GM13976 (cell line): ENCODE measurements around the gene SLC30A1.

Source experiments
- DNase-seq: peaks from one replicate; pipeline ENCODE4 v3.0.0; 2012; ENCODE audit warnings: low spot score
- in situ Hi-C: fragments of 300-500 bp; cut with MboI; formaldehyde crosslinking; loops from one replicate; pipeline ENCODE4 v1.12.0; 2022; ENCODE audit warnings: low sequenced_read_pairs, mixed read lengths, inconsistent platforms; ENCODE audit not compliant: unreplicated experiment
- TF ChIP-seq, protein P1 (sequence below): IDR thresholded peaks from 2 replicates; pipeline ENCODE4 v1.5.1; 2012; ENCODE audit warnings: borderline replicate concordance, mild to moderate bottlenecking; ENCODE audit not compliant: insufficient read depth; ENCODE audit errors: extremely low read depth, missing control alignments, control extremely low read depth

The SLC30A1 gene

DNA sequence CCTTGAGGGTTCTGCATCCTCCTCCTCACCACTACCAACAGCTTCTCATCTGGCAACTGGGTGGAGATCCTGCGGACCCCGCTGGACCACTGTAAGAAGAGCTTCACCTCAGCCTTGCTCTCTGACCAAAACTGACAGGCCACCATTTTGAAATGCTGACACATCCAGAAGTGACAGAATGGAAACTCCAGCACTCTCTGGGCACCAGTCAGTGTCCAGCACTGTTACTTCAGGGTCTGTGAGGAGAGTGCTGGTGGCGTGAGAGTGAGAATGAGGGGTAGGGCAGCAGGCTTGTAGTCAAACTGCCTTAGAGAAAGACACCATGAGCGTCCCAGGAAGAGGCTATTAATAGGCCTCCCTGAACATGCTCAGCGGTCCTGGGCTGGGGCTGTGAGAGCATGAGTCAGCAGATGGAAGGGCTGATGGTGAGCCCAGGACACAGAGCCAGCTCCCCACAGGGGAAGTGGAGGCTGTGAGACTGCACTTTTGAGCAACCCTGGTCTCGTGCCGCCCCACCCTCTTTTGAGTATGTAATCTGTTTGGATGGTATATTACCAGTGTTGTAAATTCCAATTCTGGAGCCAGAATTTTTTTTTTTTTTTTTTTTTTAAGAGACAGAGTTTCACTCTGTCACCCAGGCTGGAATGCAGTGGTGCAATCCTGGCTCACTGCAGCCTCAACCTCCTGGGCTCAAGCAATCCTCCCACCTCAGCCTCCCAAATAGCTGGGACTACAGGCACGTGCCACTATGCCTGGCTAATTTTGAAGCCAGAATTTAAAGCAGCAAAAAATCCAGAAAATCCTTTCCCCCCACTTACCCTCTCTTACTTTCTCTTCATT lies 34.4 kb upstream of the SLC30A1 start:
- in situ Hi-C loops, result no loop called here
- TF ChIP-seq, protein P1, sequence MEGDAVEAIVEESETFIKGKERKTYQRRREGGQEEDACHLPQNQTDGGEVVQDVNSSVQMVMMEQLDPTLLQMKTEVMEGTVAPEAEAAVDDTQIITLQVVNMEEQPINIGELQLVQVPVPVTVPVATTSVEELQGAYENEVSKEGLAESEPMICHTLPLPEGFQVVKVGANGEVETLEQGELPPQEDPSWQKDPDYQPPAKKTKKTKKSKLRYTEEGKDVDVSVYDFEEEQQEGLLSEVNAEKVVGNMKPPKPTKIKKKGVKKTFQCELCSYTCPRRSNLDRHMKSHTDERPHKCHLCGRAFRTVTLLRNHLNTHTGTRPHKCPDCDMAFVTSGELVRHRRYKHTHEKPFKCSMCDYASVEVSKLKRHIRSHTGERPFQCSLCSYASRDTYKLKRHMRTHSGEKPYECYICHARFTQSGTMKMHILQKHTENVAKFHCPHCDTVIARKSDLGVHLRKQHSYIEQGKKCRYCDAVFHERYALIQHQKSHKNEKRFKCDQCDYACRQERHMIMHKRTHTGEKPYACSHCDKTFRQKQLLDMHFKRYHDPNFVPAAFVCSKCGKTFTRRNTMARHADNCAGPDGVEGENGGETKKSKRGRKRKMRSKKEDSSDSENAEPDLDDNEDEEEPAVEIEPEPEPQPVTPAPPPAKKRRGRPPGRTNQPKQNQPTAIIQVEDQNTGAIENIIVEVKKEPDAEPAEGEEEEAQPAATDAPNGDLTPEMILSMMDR, result no peak
- DNase-seq, result no peak

DNA sequence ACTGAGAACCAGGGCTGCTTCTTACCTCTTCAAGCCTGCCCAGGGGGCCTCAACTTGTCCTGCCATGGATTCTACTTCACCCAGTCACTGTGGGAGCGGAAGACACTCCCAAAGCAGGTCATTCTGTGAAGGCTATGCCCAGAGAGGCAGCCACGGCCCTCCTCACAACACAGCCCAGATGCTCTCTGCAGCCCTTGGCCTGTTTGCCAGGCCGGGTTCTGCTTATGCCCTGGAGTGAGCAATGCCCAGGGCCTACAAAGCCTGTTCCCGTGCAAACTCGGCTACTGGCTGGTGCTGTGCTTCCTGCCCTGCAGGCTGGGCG lies 33.8 kb upstream of the SLC30A1 start:
- in situ Hi-C loops, result no loop called here
- DNase-seq, result no peak
- TF ChIP-seq, protein P1, result no peak

DNA sequence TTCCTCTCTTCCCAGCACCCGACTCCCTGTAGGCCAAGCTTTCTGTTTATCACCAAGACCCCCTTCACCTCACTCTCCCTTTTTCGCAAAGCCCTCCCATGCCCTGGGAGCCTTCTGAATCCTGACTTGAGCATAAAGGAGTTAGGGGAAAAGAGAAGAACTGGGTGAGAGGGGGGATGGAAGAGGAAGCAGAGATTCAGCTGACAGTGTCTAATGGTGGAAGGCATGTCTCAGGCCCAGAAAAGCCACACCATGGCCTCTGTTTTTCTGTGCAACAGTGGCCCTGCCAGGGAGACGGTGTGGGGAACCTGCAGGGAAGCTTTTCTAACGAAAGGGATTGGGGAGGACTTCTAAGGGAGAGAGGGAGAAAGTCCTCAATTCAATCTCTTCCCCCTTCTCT lies 32.9 kb upstream of the SLC30A1 start:
- TF ChIP-seq, protein P1, result no peak
- DNase-seq, result no peak
- in situ Hi-C loops, result no loop called here

DNA sequence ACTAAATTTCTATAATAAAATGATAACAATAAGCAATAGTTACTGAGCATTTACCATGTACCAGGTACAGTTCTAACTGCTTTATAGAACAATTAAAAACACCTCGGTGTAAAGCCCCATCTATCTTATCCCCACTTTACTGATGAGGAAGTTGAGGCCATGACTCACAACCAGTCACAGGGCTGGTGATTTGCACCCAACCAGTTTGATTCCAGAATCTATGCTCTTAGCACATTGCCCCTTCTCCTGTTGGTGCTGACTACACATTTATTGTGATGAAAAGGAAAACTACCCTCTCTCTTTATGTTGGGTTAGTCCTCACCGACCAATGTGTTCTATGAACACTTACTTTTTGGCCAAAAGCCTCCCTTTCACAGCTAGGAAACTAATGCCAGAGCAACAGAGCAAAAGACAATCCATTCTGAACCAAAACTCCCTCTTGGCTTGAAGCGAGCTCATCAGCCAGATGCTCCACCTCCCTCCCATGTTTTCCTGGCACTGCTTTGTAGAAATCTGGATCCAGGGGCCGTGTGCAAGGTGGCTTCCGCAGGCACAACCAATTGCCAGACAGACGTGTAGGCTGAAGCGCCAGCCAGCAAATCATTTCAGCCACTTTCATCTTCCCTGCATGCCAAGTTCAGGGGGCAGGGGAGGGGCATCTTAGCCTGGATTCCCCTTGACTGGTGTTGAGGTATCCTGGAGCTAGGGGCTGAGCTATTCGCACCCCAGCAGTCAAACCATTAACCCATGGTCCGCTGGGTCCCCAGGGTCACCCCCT lies 32.0 kb upstream of the SLC30A1 start:
- TF ChIP-seq, protein P1, result no peak
- in situ Hi-C loops, result no loop called here
- no peak for DNase-seq

DNA sequence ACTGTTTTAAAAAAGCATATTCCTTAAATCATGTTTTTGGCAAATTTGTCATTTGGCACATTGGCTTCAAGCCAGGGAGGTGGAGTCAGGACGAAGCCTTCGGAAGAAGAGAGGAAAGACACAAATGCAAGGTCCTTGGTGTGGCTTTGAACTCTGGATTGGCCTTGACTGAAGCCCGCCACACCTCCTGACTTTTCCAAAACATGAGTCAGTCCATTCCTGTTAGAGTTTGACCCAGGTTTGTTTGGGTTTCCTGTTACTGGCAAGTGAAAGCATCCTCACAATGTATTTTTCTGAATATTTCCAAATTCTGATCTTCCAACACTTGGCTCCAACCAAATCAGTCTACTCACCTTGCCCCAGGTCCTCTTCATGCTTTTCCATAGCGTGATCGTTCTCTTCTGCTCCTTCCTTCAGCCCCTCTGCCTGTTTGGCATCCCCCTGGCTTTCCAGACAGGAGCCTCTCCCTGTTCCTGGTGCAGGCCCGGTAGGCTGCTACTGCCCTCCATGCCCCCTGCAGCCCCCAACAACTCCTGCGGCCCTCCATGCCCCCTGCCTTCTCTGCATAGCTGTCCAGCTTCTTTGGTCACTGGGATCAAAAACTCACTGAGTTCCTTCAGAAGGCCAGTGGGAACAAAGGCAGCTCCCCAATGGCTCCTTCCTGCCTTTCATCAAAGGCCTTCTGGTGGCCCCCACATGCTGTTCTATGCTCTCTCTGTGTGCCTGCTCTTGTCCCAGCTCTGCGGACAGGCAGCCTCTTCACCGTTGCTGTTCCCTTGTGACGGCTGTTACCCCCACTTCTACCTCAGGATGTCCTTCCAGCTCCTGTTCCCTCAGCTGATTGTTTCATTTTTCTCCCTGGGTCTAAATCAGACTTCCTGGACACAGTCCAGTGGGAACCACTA lies 30.4 kb upstream of the SLC30A1 start:
- DNase-seq, result no peak
- TF ChIP-seq, protein P1, result no peak
- in situ Hi-C loops, result no loop called here
